Keratinocyte (primary cell): ENCODE data around the gene PRDM1. TPM values are rescaled to one million over a fixed set of nuclear protein-coding genes. Genes with fewer than 3 reads are reported as not detected.

ENCODE experiments used
- DNase-seq: peaks from one replicate; pipeline ENCODE4 v3.0.0-alpha.2; 2011; ENCODE audit warnings: low read depth, missing footprints, low spot score
- FAIRE-seq: peaks from 2 replicates; lab custom pipeline; 2011; peaks lifted over from hg19 to GRCh38; lab: Jason Lieb, UNC
- H2AFZ ChIP-seq: 2 replicates; pipeline ENCODE4 v1.6.0; 2012; ENCODE audit warnings: low read length, control low read depth, inconsistent platforms; ENCODE audit not compliant: control insufficient read depth
- H3K27ac ChIP-seq: 2 replicates; pipeline ENCODE4 v1.5.1; 2011; ENCODE audit warnings: low read length; ENCODE audit not compliant: control insufficient read depth, insufficient read depth
- H3K27me3 ChIP-seq: 3 replicates; pipeline ENCODE4 v1.6.0; 2011; ENCODE audit warnings: low read length; ENCODE audit not compliant: control insufficient read depth, insufficient read depth; ENCODE audit errors: extremely low read depth
- H3K36me3 ChIP-seq, 2 experiments: 2 replicates in 1 of 2; 3 replicates in 1 of 2; pipeline ENCODE4 v1.5.1; 2011; ENCODE audit warnings: low read length in 2 of 2, mild to moderate bottlenecking in 1 of 2; ENCODE audit not compliant: control insufficient read depth in 2 of 2, insufficient read depth in 2 of 2; ENCODE audit errors: extremely low read depth in 1 of 2
- H3K4me1 ChIP-seq: 3 replicates; pipeline ENCODE4 v1.5.1; 2011; ENCODE audit warnings: low read length; ENCODE audit not compliant: control insufficient read depth, insufficient read depth; ENCODE audit errors: extremely low read depth
- H3K4me2 ChIP-seq: 3 replicates; pipeline ENCODE4 v1.6.0; 2011; ENCODE audit warnings: low read depth, low read length; ENCODE audit not compliant: control insufficient read depth, insufficient read depth; ENCODE audit errors: extremely low read depth
- H3K4me3 ChIP-seq, 3 experiments: fragments of 200-600 bp in 1 of 3; sonication (generic) in 1 of 3; 2 replicates in 2 of 3; 3 replicates in 1 of 3; pipeline ENCODE4 v1.5.1; 2011 to 2016; ENCODE audit warnings: low read length in 3 of 3, mild to moderate bottlenecking in 3 of 3, control low read depth in 2 of 3, inconsistent platforms in 1 of 3, low read depth in 1 of 3, mixed read lengths in 1 of 3, mixed run types in 1 of 3, moderate library complexity in 1 of 3; ENCODE audit not compliant: control insufficient read depth in 2 of 3, insufficient read depth in 2 of 3; ENCODE audit errors: extremely low read depth in 1 of 3
- H3K79me2 ChIP-seq: 2 replicates; pipeline ENCODE4 v1.6.0; 2012; ENCODE audit warnings: low read length; ENCODE audit not compliant: control insufficient read depth, insufficient read depth
- H3K9ac ChIP-seq: 3 replicates; pipeline ENCODE4 v1.6.0; 2011; ENCODE audit warnings: low read length; ENCODE audit not compliant: control insufficient read depth, insufficient read depth; ENCODE audit errors: extremely low read depth
- H3K9me1 ChIP-seq: 3 replicates; pipeline ENCODE4 v1.6.0; 2011; ENCODE audit warnings: low read length; ENCODE audit not compliant: control insufficient read depth, insufficient read depth; ENCODE audit errors: extremely low read depth
- H3K9me3 ChIP-seq: 2 replicates; pipeline ENCODE4 v1.5.1; 2012; ENCODE audit warnings: low read depth, low read length; ENCODE audit not compliant: control insufficient read depth
- H4K20me1 ChIP-seq: 3 replicates; pipeline ENCODE4 v1.6.0; 2011; ENCODE audit warnings: low read length; ENCODE audit not compliant: control insufficient read depth, insufficient read depth; ENCODE audit errors: extremely low read depth
- EZH2 ChIP-seq: IDR thresholded peaks from one replicate; pipeline ENCODE4 v1.6.1; 2012; ENCODE audit warnings: inconsistent platforms, mild to moderate bottlenecking, low read length, moderate library complexity
- dilution Hi-C: fragments of 300-500 bp; cut with MboI; formaldehyde crosslinking; loops from one replicate; pipeline ENCODE4 v1.7.0; 2020; ENCODE audit warnings: low sequenced_read_pairs; ENCODE audit not compliant: extremely low pct_ligation_motif_present
- polyA plus RNA-seq, 5 experiments: library from polyadenylated mRNA; depleted of rRNA in 3 of 5; stranded (reverse) in 3 of 5; stranded (forward) in 1 of 5; unstranded in 1 of 5; fragments of >200 nt; gene quantifications; 1 replicate in 1 of 5; 2 replicates in 3 of 5; 3 replicates in 1 of 5; pipeline versions ENCODE4 v1.2.1 to v1.2.3, GENCODE V29; 2011 to 2012; ENCODE audit warnings: missing spikeins in 2 of 5, low read depth in 1 of 5, low replicate concordance in 1 of 5
- TF ChIP-seq, protein P1 (sequence below), 3 experiments: IDR thresholded peaks in 1 of 3; conservative IDR thresholded peaks in 1 of 3; optimal IDR thresholded peaks in 1 of 3; 2 replicates in 2 of 3; 3 replicates in 1 of 3; pipeline versions ENCODE3 to v1.5.1; 2011; ENCODE audit warnings: low read length in 3 of 3, mild to moderate bottlenecking in 3 of 3, moderate library complexity in 2 of 3, control low read depth in 1 of 3, inconsistent platforms in 1 of 3; ENCODE audit not compliant: insufficient read depth in 2 of 3; ENCODE audit errors: extremely low read depth in 1 of 3

The PRDM1 gene
- polyA plus RNA-seq, 1 donor (not counting 4 experiments of a cell fraction or from before 2014, with no cell fraction given), result 6.7 TPM

- FAIRE-seq, result no peak
Observed at GRCh38 chr6:106156413-106156812, 70.3 kb downstream of the PRDM1 start.

GRCh38 chr6:106156863-106157262 is 70.7 kb downstream of the PRDM1 start:
- DNase-seq (no peak), FAIRE-seq (no peak)
- H3K4me3 ChIP-seq, result no peak overlapping the region
- no peaks in the 10 kb centered on the region for H3K36me3 ChIP-seq
- H3K9ac ChIP-seq, result no peak overlapping the region
- dilution Hi-C loops, result no loop called here
- no peak overlapping the region for H2AFZ ChIP-seq
- H4K20me1 ChIP-seq, result no peaks in the 10 kb centered on the region
- no peaks in the 10 kb centered on the region for H3K27me3 ChIP-seq
- no peak overlapping the region for H3K27ac ChIP-seq
- H3K79me2 ChIP-seq, result no peaks in the 10 kb centered on the region
- no peaks in the 10 kb centered on the region for H3K9me1 ChIP-seq
- H3K9me3 ChIP-seq, result no peaks in the 10 kb centered on the region
- no peak overlapping the region for H3K4me2 ChIP-seq
- H3K4me1 ChIP-seq, result peaks cover 13% of the 10 kb centered on the region
- TF ChIP-seq, protein P1, sequence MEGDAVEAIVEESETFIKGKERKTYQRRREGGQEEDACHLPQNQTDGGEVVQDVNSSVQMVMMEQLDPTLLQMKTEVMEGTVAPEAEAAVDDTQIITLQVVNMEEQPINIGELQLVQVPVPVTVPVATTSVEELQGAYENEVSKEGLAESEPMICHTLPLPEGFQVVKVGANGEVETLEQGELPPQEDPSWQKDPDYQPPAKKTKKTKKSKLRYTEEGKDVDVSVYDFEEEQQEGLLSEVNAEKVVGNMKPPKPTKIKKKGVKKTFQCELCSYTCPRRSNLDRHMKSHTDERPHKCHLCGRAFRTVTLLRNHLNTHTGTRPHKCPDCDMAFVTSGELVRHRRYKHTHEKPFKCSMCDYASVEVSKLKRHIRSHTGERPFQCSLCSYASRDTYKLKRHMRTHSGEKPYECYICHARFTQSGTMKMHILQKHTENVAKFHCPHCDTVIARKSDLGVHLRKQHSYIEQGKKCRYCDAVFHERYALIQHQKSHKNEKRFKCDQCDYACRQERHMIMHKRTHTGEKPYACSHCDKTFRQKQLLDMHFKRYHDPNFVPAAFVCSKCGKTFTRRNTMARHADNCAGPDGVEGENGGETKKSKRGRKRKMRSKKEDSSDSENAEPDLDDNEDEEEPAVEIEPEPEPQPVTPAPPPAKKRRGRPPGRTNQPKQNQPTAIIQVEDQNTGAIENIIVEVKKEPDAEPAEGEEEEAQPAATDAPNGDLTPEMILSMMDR (optimal IDR thresholded peaks at IDR 0.05 in 1 of 3, IDR thresholded peaks at IDR 0.05 in 1 of 3, conservative IDR thresholded peaks at IDR 0.05 in 1 of 3; ENCODE audit: extremely low read depth in 1 of 3, insufficient read depth in 2 of 3, low read length in 3 of 3), result no peak
- TF ChIP-seq EZH2, result no peak

More at GRCh38 chr6:106156413-106156812, 70.3 kb downstream of the PRDM1 start:
- Histone ChIP-seq H3K9ac (no peak overlapping the region), H3K27me3 (no peaks in the 10 kb centered on the region), H2AFZ (no peak overlapping the region), H3K36me3 (no peaks in the 10 kb centered on the region), H3K27ac (no peak overlapping the region), H3K9me3 (no peaks in the 10 kb centered on the region), H3K9me1 (no peaks in the 10 kb centered on the region), H3K4me3 (no peak overlapping the region), H3K4me2 (no peak overlapping the region), H3K79me2 (no peaks in the 10 kb centered on the region), H4K20me1 (no peaks in the 10 kb centered on the region), H3K4me1 (peaks cover 13% of the 10 kb centered on the region)
- TF ChIP-seq, protein P1 (optimal IDR thresholded peaks at IDR 0.05 in 1 of 3, IDR thresholded peaks at IDR 0.05 in 1 of 3, conservative IDR thresholded peaks at IDR 0.05 in 1 of 3; ENCODE audit: extremely low read depth in 1 of 3, insufficient read depth in 2 of 3, low read length in 3 of 3), result no peak
- no peak for TF ChIP-seq EZH2
- dilution Hi-C loops, result no loop called here
- no peak for DNase-seq
